ENCODE results near the gene CNTNAP2.

- TF ChIP-seq CTCF (CRISPR knock-in tag; IDR thresholded peaks at IDR 0.05) (no peak), MZF1 (CRISPR knock-in tag; IDR thresholded peaks at IDR 0.05; ENCODE audit: borderline replicate concordance) (no peak), ZNF496 (CRISPR knock-in tag; IDR thresholded peaks at IDR 0.05; ENCODE audit: insufficient replicate concordance) (no peak), NFIC (IDR thresholded peaks at IDR 0.05; ENCODE audit: low read length) (no peak), RXRB (CRISPR knock-in tag; IDR thresholded peaks at IDR 0.05; ENCODE audit: borderline replicate concordance) (no peak), HDAC1 (CRISPR knock-in tag; IDR thresholded peaks at IDR 0.05) (no peak), EZH2 (conservative IDR thresholded peaks at IDR 0.05; ENCODE audit: low read depth, low read length) (no peak)
These were observed 1379.6 kb downstream of the CNTNAP2 start for GRCh38 chr7:147496209-147496608.
